GM21447 (cell line): ENCODE data around the gene PWWP2B.
"Not testable (repeated sequence)": the region's sequence is repeated elsewhere in the genome, so short reads cannot be mapped to it uniquely, and the experiment has no call there.

Experiments used
- ATAC-seq: cut with Tn5 transposase; IDR thresholded peaks from one replicate; pipeline ENCODE4 v1.9.1; 2021; ENCODE audit not compliant: unreplicated experiment

The PWWP2B gene

DNA sequence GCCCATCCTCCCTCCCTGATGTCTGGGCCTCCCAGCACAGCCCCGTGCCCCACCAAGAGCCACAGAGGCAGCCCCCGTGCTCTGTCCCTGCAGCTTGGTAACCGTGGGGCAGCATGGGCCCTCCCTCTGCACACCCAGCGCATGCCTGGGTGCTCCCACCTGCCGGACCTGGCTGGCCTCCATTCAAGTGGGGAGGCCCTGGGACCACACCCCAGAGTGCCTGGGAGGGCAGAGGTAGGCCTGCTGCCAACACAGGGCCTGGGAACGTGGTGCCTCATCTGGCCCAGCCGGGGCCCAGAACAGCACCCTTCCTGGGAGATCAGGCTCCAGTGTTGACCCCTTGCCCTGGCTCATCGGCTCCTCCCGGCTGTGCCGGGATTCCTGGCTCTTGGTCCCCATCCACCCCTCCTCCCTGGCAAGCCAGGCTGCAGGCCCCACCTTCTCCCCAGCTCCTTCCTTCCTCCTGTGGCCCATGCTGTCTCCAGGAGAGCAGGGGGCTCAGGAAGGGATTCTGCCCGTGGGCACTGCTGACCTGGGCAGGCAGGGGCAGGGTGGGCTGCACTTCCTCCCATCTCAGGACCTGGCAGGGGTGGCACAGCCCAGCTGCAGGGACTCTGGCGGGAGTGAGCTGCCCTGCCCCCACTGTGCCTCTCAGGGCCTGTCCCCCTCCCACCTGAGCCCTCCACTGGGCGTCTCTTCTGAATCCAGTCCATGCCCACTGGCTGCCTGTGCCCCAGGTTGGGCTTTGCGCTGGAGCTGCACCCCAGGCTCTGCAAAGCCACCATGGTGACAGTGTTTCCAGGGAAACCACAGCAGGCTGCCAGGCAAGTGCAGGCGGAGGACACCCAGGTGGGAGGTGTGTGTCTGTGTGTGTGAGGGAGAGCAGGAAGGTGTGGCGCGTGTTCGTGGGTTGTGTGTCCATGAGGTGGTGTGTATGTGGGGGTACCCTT lies 32.6 kb downstream of the PWWP2B start:
- no peak for ATAC-seq

DNA sequence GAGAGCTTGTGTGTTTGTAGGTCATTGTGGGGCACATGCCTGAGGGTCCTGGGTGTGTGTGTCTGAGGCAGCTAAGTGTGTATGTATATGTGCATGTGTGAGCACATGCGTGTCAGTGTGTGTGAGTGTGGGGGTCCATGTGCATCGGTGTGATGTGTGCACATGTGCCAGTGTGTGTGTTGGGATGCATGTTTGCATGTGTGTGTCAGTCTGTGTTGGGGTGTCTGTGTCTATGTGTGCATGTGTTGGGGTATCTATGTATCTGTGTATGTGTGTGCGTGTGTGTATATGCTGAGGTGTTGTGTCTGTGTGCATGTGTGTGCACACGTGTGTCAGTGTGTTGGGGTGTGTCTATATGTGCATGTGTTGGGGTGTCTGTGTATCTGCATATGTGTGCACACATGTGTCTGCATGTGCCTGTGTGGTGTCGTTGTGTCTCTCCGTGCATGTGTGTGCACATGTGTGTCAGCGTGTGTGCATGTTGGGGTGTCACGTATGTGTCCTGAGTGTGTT lies 33.3 kb downstream of the PWWP2B start:
- no peak for ATAC-seq

DNA sequence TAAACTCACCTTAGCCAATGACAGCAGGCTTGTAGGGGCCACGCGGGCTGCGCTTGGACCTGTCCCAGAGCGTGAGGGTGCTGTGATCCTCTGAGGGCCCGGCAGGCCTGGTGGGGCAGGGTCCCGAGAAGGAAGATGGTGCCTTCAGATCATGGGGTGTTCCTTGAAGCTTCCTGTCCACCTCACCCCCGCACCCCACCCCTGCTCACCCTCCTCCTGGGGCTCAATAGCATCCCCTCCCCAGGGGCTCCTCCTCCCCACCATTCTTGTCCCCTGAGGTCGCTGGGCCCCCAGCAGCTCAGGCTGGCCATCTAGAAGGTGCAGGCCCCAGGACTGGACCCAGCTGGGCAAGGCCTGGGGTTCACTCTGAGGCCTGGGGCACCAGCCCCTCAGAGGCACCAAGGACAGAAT lies 33.9 kb downstream of the PWWP2B start:
- no peak for ATAC-seq

DNA sequence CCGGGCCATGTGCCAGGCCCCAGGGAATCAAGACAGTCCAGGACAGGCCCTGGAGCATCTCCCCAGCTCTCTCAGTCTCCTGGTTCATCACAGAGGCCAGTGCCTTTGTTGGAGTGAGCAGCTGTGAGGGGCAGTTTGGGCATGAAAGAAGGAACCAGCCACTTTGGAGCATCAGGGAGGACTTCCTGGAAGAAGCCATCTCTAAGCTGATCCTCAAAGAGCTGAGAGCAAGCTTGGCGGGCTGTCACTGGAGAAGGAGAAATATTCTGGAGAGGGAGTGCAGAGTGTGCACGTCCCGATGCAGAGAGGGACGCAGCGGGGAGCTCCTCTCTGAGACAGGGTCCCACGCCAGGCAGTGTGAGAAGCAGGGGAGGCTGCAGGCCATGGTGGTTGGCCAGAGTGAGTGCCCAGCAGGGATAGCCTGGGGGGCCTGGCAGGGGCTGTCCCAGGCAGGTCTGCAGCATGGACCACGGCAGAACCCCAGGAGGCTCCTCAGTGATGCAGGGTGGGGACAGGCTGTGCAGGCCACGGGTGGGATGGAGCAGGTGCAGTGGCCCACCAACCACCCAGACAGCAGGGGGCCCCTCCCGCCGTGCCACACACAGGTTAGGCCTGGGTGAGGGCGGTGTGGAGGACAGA lies 34.7 kb downstream of the PWWP2B start:
- no peak for ATAC-seq

DNA sequence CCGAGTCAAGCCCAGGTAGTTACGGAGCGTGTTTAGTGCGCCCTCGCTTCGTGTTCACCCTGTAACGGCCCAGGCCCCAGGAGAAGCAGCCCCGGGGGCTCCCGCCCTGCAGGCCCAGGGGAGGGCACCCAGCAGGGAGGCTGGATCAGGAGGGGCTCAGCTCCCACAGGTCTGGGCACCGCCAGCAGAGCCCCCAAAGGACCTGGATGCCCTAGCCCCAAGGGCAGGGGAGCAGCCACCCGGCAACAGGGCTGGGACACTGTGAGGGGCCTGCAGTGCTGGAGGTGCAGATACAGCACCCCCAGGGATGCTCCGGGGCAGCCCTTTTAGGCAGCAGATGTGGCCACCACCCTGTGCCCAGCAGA lies 35.2 kb downstream of the PWWP2B start:
- no peak for ATAC-seq

DNA sequence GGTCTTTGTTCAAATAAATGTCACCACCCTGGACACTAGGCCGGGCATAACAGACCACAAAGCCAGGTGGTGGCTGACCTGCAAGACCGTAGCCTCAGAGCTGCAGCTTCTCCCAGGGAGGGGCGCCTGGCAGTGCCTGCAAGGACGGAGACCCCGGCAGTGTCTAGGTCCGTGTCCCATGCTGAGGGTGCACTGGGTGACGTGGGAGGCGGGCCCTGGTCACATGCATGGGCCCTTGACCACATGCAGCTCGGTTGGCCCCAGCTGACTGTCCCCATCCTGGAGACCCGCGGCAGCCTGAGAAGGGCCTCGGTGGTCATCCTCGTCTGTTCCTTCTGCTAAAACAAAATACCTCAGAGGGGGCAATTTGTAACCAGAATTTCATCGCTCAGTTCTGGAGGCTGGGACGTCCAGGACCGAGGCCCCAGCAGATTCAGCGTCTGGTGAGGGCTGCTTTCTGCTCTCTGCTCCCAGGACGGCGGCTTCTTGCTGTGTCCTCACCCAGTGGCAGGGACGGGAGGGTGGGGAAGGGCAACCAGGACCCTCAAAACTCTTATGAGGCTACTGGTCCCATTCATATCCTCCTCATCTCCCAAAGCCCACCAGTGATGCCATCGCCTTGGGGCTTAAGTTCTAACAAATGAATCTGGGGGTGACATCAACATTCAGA lies 36.8 kb downstream of the PWWP2B start:
- ATAC-seq, result no peak

DNA sequence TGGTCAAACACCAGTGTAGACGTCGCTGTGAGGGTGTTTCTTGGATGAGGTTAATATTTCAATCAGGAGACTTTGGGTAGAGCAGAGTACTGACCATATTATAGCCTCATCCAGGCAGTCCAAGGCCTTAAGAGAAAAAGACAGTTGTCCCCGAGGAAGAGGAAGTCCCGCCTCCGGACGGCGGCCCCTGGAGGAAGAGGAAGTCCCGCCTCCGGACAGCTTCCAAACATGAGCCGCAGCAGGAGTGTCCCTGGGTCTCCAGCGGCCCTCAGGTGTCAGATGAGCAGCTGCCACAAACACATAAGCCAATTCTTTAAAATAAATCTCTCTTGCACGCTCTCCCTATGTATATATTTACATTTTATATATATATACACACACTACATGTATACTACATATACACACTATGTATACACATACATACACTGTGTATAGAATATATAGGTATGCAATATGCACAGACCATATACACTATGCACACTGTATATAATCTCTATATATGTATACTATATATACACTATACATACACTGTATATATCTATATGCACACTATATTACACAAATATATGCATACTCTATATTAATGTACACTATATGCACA lies 37.5 kb downstream of the PWWP2B start:
- peak; percentile 60 for ATAC-seq

DNA sequence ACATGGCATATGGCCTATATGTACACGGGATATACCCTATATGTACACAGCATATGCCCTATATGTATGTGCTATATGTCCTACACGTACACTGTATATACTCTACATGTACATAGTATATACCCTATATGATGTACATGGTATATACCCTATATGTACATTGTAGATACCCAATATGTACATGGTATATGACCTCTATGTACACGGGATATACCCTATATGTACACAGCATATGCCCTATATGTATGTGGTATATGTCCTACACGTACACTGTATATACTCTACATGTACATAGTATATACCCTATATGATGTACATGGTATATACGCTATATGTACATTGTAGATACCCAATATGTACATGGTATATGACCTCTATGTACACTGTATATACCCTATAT lies 38.3 kb downstream of the PWWP2B start:
- ATAC-seq, result not testable (repeated sequence)

DNA sequence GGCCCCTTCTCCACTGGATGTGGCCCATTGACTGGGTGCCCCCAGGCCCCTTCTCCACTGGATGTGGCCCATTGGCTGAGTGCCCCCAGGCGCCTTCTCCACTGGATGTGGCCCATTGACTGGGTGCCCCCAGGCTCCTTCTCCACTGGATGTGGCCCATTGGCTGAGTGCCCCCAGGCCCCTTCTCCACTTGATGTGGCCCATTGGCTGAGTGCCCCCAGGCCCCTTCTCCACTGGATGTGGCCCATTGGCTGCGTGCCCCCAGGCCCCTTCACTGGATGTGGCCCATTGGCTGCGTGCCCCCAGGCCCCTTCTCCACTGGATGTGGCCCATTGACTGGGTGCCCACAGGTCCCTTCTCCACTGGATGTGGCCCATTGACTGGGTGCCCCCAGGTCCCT lies 39.1 kb downstream of the PWWP2B start:
- not testable (repeated sequence) for ATAC-seq

DNA sequence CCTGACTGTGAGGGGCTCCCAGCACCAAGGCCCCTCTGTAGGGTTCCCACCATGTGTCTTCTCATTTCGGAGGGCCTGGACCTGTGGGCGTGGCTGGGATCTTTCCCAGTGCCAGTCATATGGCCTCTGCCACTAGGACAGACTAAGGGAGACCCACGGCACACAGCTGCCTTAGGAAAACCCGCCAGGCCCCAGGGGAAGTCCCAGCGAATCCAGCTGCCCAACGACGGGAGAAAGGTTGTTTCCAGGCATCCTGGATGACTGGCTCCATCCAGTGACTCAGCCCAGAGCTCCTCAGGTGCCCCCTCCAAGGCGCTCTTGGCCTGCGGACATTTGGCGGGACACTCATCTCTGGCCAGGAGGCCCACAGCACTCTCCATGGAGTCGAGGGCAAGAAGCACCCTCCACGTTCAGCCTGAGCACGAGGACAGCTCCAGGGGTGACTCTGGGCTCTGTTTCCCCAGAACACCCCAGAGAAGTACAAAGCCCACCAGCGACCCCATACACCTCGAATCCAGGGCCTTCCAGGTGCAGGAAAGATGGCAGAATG lies 39.9 kb downstream of the PWWP2B start:
- no peak for ATAC-seq

DNA sequence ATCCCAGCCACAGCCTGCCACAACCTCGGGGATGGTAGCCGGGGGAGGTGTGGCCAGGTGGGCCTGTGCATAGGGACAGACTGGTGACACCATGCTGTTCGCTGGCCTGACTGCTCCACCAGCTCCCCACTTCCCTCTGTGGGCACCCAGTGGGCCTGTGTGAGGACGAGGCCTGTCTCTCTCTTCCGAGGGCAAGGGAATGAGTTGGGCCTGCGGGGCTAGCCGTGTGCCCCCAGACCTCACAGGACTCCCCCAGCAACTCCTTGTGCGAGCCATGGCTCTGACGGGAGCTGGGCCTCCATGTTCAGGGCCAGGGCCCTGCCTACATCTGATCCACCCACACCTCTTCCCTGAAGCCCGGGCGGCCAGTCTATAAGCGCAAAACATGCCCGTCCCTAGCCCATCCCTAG lies 40.5 kb downstream of the PWWP2B start:
- no peak for ATAC-seq

DNA sequence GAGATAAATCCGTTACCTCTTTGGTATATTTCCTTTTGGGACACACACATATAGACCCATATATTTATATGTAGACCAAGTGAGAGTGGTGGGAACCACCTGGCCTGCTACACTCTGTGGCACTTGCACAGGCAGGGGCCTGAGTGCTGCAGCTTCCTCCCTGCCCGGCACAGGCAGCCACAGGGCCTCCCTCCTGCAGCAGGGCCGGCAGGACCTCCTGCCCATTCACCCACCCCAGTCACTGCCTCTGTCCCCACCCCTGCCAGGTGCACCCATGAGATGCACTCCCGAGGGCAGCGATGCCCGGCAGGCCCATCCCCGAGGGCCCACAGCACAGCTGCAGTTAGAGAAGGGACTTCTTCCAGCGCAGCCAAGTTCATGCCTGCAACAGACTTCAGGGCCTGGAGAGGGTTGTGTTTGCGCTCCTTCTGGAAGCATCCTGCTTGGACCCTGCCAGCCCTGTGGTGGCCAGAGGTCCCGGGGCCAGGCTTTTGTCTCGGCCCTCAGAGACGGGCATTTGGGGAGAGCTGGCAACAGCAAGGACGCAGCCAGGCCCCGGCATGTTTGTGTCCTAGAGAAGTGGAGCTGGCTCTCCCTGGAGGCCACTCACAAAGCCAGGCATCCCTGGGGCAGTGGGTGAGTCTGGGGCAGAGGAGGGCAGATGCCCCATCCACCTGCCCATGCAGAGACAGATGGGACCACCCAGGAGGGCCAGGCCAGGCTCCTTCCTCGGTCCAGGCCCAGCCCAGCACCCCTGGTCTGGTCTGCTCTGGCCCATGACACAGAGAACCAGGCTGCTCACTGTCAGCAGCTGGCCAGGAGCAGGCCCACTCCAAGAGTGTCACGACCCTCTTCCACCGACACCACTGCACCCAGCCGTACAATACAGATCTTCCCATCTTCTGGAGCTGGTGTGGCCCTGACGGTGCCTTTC lies 41.4 kb downstream of the PWWP2B start:
- ATAC-seq, result no peak

DNA sequence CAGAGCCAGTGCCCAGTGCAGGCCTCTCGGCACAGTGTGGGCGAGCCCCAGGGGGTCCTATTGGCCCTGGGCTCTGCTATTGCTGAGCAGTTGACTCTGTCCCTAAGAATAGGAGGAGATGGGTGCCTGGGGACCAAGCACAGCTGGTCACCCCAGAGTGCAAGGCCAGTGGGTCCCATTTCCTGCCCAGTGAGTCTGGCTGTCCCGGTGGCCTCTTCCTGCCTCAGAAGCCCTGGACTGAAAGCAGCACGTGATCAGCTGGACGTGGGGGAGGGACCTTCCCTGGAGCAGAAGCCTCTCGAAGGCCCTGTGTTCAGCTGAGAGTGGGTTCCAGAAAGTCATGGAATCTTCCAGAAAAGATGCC lies 42.0 kb downstream of the PWWP2B start:
- no peak for ATAC-seq

DNA sequence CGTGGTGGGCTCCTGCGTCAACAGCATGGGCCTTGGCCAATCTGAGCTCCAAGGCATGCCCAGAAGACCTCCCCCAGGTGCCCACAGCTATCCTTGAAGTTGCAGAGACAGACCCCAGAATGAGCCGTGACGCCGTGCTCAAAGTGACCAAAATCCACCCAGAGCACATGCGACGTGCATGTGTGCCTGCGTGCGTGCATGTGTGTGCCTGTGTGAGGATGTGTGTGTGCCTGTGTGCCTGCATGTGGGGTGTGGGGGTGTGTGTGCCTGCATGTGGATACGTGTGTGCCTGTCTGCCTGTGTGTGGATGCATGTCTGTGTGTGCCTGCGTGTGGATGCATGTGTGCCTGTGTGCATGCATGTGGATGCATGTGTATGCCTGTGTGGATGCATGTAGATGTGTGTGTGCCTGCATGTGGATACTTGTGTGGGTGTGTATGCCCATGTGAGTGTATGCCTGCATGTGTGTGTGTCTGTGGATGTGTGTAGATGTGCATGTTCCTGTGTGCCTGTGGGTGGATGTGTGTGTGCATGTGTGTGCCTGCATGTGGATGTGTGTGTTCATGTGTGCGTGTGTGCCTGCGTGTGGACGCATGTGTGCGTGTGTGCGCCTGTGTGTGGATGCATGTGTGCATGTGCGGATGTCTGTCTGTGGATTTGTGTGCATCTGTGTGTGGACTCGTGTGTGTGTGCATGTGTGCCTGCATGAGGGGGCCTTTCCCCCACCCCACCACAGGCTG lies 42.6 kb downstream of the PWWP2B start:
- no peak for ATAC-seq

DNA sequence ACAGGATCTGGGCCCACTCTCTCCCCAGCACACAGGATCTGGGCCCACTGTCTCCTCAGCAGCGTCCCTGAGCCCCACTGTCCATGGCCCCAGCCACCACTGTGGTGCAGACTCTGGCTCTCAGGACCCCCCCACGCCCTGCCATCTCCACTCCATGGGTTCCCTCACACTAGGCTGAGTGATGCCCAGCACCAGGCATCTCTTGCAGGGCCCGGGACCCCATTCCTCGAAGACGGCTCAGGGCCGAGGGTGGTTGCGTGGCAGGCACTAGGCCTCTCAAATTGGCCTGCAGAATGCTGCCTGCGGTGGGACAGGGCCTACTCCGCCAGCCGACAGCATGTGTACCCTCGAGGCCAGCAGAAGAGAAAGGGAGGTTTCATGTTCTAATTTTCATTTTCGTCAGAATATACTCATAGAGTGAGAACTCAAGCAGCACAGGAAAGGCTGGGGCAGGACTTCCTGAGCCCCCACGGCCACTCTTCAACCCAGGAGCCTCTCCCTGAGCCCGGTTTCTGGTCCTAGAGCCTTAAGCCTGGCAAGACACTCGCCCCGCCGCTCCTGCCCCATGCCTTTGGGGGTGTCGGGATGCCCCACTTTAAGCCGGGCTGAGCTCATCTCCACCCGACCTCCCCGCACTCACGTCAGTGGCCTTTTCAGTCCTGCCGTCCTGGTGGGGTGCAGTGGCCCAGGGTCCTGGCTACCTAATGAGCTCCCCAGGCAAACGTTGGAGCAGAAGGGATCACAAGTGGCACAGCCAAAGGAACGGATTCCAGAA lies 44.0 kb downstream of the PWWP2B start:
- no peak for ATAC-seq

DNA sequence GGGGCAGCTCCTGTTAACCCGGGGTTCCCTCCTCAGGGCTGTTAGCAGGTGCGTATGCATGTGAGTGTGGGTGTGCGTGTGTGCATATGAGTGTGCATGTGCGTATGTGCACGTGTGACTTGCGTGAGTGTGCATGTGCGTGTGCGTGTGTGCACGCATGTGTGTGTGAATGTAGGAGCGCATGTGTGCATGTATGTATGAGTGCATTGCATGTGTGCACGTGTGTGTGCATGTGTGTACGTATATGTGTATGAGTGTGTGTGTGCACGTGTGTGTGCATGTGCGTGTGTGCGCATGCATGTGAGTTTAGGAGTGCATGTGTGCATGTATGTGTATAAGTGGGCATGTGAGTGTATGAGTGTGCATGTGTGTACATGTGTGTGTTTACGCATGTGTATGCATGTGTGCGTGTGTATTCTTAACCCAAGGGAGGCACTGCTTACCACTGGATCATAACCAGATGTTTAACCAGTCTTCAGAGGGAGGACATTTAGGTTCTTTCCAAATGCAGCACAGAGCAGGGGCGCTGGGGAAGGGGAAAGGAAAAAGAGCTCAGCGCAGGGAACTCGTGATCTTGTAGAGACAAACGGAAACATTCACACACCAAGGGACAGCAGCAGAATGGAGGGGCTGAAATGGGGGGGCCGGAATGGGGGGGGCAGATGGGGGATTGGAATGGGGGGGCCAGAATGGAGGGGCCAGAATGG lies 45.0 kb downstream of the PWWP2B start:
- no peak for ATAC-seq

DNA sequence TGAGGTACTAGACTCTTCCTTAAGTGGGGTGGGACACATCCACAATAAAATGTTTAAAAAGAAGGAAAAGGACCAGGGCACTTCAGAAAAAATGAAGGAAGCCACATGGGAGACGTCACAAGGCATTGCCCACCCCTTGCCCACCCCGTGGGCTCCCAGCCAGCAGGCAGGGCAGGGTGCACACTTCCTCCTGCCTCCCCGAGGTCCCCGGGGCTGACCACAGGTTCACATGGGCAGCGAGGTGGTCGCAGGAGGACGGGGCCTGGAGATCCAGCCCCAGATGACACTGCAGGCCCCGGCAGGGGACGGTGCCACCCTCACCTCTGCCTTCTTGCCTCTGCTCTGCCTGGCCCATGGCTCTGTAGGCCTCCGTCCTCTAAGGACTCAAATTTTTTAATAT lies 45.6 kb downstream of the PWWP2B start:
- no peak for ATAC-seq

DNA sequence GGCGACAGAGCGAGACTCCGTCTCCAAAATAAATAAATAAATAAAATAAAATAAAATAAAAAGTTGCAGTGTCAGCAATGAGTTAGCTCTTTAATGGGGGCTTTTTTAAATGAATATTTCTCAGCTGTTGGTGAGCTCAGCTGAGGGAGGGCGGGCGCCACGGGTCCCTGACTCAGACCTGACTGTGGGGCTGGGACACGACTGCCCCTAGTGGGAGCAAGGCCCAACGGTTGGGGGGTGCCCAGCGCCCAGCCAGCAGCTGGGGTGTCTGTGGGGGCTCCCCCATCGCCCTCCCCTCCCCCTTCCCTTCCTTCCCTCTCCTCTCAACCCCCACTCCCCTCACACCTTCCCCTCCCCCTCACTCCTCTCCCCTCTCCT lies 46.6 kb downstream of the PWWP2B start:
- no peak for ATAC-seq
